K562 (cell line): ENCODE data around the gene ARAF. TPM values are rescaled to one million over a fixed set of nuclear protein-coding genes. Genes with fewer than 3 reads are reported as not detected.

Experiments used
- ATAC-seq: fragments of 200-7000 bp; cut with Tn5 transposase; 3 replicates; pipeline ENCODE4 v1.9.1; 2020; ENCODE audit warnings: moderate library complexity
- BruUV-seq: library from RNA; stranded (reverse); fragments of 400-500 nt; replicated peaks from 2 replicates; lab custom pipeline; 2021; lab: Mats Ljungman, UMichigan
- CTCF ChIA-PET: fragments of 300-600 bp; formaldehyde crosslinking; extraction: SDS; loops from one replicate; lab custom pipeline; 2021; ENCODE audit warnings: low intra/inter-chr PET ratio; lab: Yijun Ruan, JAX
- POLR2A ChIA-PET: fragments of 300-600, 350-650 bp; sonication (Branson Sonifier 250); formaldehyde crosslinking; extraction: SDS; loops from one replicate; lab custom pipeline; 2021; ENCODE audit warnings: antibody characterized with exemption, inconsistent platforms; lab: Yijun Ruan, JAX
- DNase-seq, 4 experiments: peaks; one replicate each; pipeline versions ENCODE4 v3.0.0 to v3.0.0-alpha.2; 2011 to 2018; ENCODE audit warnings: low spot score in 3 of 4, mixed read lengths in 3 of 4; ENCODE audit errors: extremely low read depth in 1 of 4
- FAIRE-seq: peaks from 2 replicates; lab custom pipeline; 2011; peaks lifted over from hg19 to GRCh38; lab: Jason Lieb, UNC
- H2AFZ ChIP-seq: 2 replicates; pipeline ENCODE4 v1.6.0; 2011; ENCODE audit warnings: low read depth, low read length, control low read depth, inconsistent platforms
- H3K27ac ChIP-seq: fragments of 200-600 bp; 3 replicates; pipeline ENCODE4 v1.8.0; 2011; ENCODE audit warnings: low read depth, mild to moderate bottlenecking, control low read depth, inconsistent platforms, low read length, moderate library complexity, mixed read lengths; ENCODE audit errors: extremely low read depth
- H3K27me3 ChIP-seq, 2 experiments: fragments of 300-600 bp in 1 of 2; 2 replicates in 1 of 2; 3 replicates in 1 of 2; pipeline versions ENCODE4 v1.6.0 to v1.8.0; 2011; ENCODE audit warnings: inconsistent platforms in 2 of 2, low read length in 2 of 2, mild to moderate bottlenecking in 1 of 2, mixed read lengths in 1 of 2, moderate library complexity in 1 of 2; ENCODE audit not compliant: control insufficient read depth in 2 of 2, insufficient read depth in 2 of 2
- H3K36me3 ChIP-seq: fragments of 300-600 bp; 3 replicates; pipeline ENCODE4 v1.8.0; 2011; ENCODE audit warnings: mild to moderate bottlenecking, low read length, inconsistent platforms; ENCODE audit not compliant: control insufficient read depth, insufficient read depth
- H3K4me1 ChIP-seq, 2 experiments: fragments of 200-600 bp in 1 of 2; replicated peaks in 1 of 2; 2 replicates in 1 of 2; 3 replicates in 1 of 2; pipeline versions ENCODE4 v1.5.1 to v1.8.0; 2011; ENCODE audit warnings: inconsistent platforms in 2 of 2, low read length in 2 of 2, mild to moderate bottlenecking in 1 of 2, mixed read lengths in 1 of 2, moderate library complexity in 1 of 2; ENCODE audit not compliant: control insufficient read depth in 2 of 2, insufficient read depth in 2 of 2
- H3K4me2 ChIP-seq: 2 replicates; pipeline ENCODE4 v1.6.1; 2011; ENCODE audit warnings: low read length, control low read depth, inconsistent platforms, mixed read lengths; ENCODE audit not compliant: insufficient read depth
- H3K4me3 ChIP-seq: fragments of 200-600 bp; sonication (generic), shearing (Covaris generic); 2 replicates; pipeline ENCODE4 v1.5.1; 2016; ENCODE audit warnings: control low read depth, inconsistent platforms
- H3K79me2 ChIP-seq: fragments of 200-600 bp; 3 replicates; pipeline ENCODE4 v1.8.0; 2011; ENCODE audit warnings: low read length, inconsistent platforms; ENCODE audit not compliant: control insufficient read depth, insufficient read depth
- H3K9ac ChIP-seq, 2 experiments: 2 replicates each; pipeline versions ENCODE4 v1.6.0 to v1.6.1; 2011; ENCODE audit warnings: low read depth in 2 of 2, low read length in 2 of 2, control low read depth in 1 of 2, inconsistent platforms in 1 of 2, mild to moderate bottlenecking in 1 of 2, mixed read lengths in 1 of 2; ENCODE audit not compliant: insufficient read depth in 1 of 2
- H3K9me1 ChIP-seq: one replicate; pipeline ENCODE4 v1.6.0; 2011; ENCODE audit warnings: inconsistent platforms, mild to moderate bottlenecking, low read length, moderate library complexity; ENCODE audit not compliant: control insufficient read depth, insufficient read depth
- H3K9me3 ChIP-seq: replicated peaks from 2 replicates; pipeline ENCODE4 v1.5.1; 2011; ENCODE audit warnings: low read depth, low read length, inconsistent platforms; ENCODE audit not compliant: control insufficient read depth, insufficient read depth
- H4K20me1 ChIP-seq: replicated peaks from 2 replicates; pipeline ENCODE4 v1.6.1; 2011; ENCODE audit warnings: low read length, inconsistent platforms, mixed read lengths; ENCODE audit not compliant: control insufficient read depth, insufficient read depth
- CBX3 ChIP-seq, 2 experiments: IDR thresholded peaks; 1 replicate in 1 of 2; 2 replicates in 1 of 2; pipeline ENCODE4 v1.6.1; 2012; ENCODE audit warnings: inconsistent platforms in 2 of 2, low read length in 2 of 2, borderline replicate concordance in 1 of 2, control low read depth in 1 of 2
- SIN3B ChIP-seq: fragments of 450-650 bp; IDR thresholded peaks from 2 replicates; pipeline ENCODE4 v1.6.1; 2017; ENCODE audit warnings: low read depth, mild to moderate bottlenecking, moderate library complexity
- TEAD4 ChIP-seq, 2 experiments: sonication (generic) in 1 of 2; formaldehyde crosslinking in 1 of 2; IDR thresholded peaks; 2 replicates each; pipeline versions ENCODE4 v1.6.1 to v1.8.0; 2012 to 2022; ENCODE audit warnings: borderline replicate concordance in 1 of 2, inconsistent platforms in 1 of 2, low read length in 1 of 2, mild to moderate bottlenecking in 1 of 2, missing genetic modification reagents in 1 of 2
- ZNF184 ChIP-seq: sonication (generic); formaldehyde crosslinking; IDR thresholded peaks from 2 replicates; pipeline ENCODE4 v1.5.0; 2020; ENCODE audit warnings: missing genetic modification reagents
- ZNF740 ChIP-seq, 3 experiments: fragments of 200-800 bp in 1 of 3; sonication (Bioruptor generic) in 1 of 3; sonication (generic) in 1 of 3; formaldehyde crosslinking in 1 of 3; IDR thresholded peaks; 2 replicates each; pipeline versions ENCODE4 v1.6.1 to v1.8.0; 2016 to 2022; ENCODE audit warnings: mild to moderate bottlenecking in 2 of 3, missing compliant biosample characterization in 2 of 3, missing genetic modification characterization in 2 of 3, missing genetic modification reagents in 1 of 3
- WGBS: fragments of 100-300 bp; shearing (Covaris generic); methylation state at CpG from one replicate; pipeline ENCODE4 v1.1.6; 2016; ENCODE audit warnings: low coverage, mixed read lengths; ENCODE audit not compliant: insufficient coverage; ENCODE audit errors: missing lambda C conversion rate; 5-methylcytosine and 5-hydroxymethylcytosine counted together
- in situ Hi-C: fragments of 300-500 bp; cut with MboI; formaldehyde crosslinking; loops from 4 replicates; pipeline ENCODE4 v1.15.0; 2018; ENCODE audit warnings: inconsistent platforms, mixed read lengths
- intact Hi-C: fragments of 100-400 bp; cut with micrococcal nuclease; formaldehyde crosslinking; loops from 2 replicates; pipeline ENCODE4 v1.14.2; 2022
- polyA plus RNA-seq, 8 experiments: library from polyadenylated mRNA; depleted of rRNA in 4 of 8; stranded (reverse) in 5 of 8; unstranded in 3 of 8; fragments of >200 nt; fragmentation: Nextera tagmentation in 2 of 8; fragmentation: Illumina TruSeq in 1 of 8; extraction: Ambion mirVana in 2 of 8; extraction: Trizol in 1 of 8; gene quantifications; 2 replicates each; pipeline versions ENCODE4 v1.2.1 to v1.2.3, GENCODE V29; 2011 to 2014; ENCODE audit warnings: inconsistent platforms in 1 of 8, missing spikeins in 1 of 8
- total RNA-seq, 7 experiments: library from RNA; depleted of rRNA in 6 of 7; stranded (reverse); fragments of >200 nt in 6 of 7; fragmentation: Illumina TruSeq in 2 of 7; extraction: Trizol in 2 of 7; gene quantifications; 2 replicates each; pipeline versions ENCODE4 v1.2.1 to v1.2.3, GENCODE V29; 2011 to 2021; ENCODE audit warnings: low replicate concordance in 1 of 7

The ARAF gene
- total and polyA plus RNA-seq, 9 of the 15 experiments (the other 6 are each of a cell fraction or from before 2014, with no cell fraction given) = 5.5 to 70.0 (median 29.4) TPM

- TF ChIP-seq SIN3B = no peak
- no peak for TF ChIP-seq CBX3 (IDR thresholded peaks at IDR 0.05; ENCODE audit: borderline replicate concordance in 1 of 2, low read length in 2 of 2)
- TF ChIP-seq ZNF184 (CRISPR knock-in tag) = no peak
Observed at GRCh38 chrX:47577901-47578300, 16.9 kb downstream of the ARAF start (continued).

- ATAC-seq = no peak
- H3K4me1 ChIP-seq = peaks cover 20 to 42% of the 10 kb centered on the region in 2 experiments; a peak in 4 of 5 replicates
- H3K9me1 ChIP-seq = no peaks in the 10 kb centered on the region
- CTCF ChIA-PET = no interaction called here
- no peaks in the 10 kb centered on the region for H4K20me1 ChIP-seq
- H3K4me3 ChIP-seq = no peak overlapping the region
- peaks cover 6% of the 10 kb centered on the region; the same call in 2 of the 3 replicates for H3K36me3 ChIP-seq
- peaks cover 21% of the 10 kb centered on the region for H3K79me2 ChIP-seq
- H3K27ac ChIP-seq = no peak overlapping the region
- H3K9me3 ChIP-seq = no peaks in the 10 kb centered on the region
- no peak for DNase-seq
- WGBS = 80% methylated on average over 14 of the region's 16 CpGs
- FAIRE-seq = no peak
- no TSS peak for BruUV-seq
- H3K9ac ChIP-seq = no peak overlapping the region
- intact Hi-C loops = no loop called here
- H3K27me3 ChIP-seq = no peaks in the 10 kb centered on the region
- POLR2A ChIA-PET = no interaction called here
- TF ChIP-seq ZNF740 (CRISPR knock-in tag; IDR thresholded peaks at IDR 0.05) (peak; percentile 59; the same call in 1 of the 2 replicates), ZNF740 (tag; IDR thresholded peaks at IDR 0.05) (no peak), TEAD4 (IDR thresholded peaks at IDR 0.05; ENCODE audit: low read length) (no peak), TEAD4 (CRISPR knock-in tag; IDR thresholded peaks at IDR 0.05; ENCODE audit: borderline replicate concordance) (no peak)
- TF ChIP-seq, all 486 proteins: peak for 1
- in situ Hi-C loops = no loop called here
- H2AFZ ChIP-seq = peak overlapping the region; percentile 86; the same call in 1 of the 2 replicates
- H3K4me2 ChIP-seq = no peak overlapping the region
Observed at GRCh38 chrX:47578692-47579091, 17.7 kb downstream of the ARAF start.
